Suprapubic skin (tissue), 4 donors: Measurements from ENCODE around the gene MOCS3. TPM values are rescaled to one million over a fixed set of nuclear protein-coding genes. Genes with fewer than 3 reads are reported as not detected.

Source experiments
- DNase-seq, 2 donors: peaks; one replicate each; pipeline ENCODE4 v3.0.0-alpha.2; 2019; ENCODE audit warnings: low spot score in 2 of 2
- H3K27ac ChIP-seq: fragments of 200-600 bp; sonication (generic); one replicate; pipeline ENCODE4 v1.5.1; 2019
- H3K27me3 ChIP-seq: fragments of 200-600 bp; sonication (generic); one replicate; pipeline ENCODE4 v1.5.1; 2019
- H3K36me3 ChIP-seq: fragments of 200-600 bp; sonication (generic); one replicate; pipeline ENCODE4 v1.5.1; 2019
- H3K4me1 ChIP-seq: fragments of 200-600 bp; sonication (generic); one replicate; pipeline ENCODE4 v1.5.1; 2019
- H3K4me3 ChIP-seq: fragments of 200-600 bp; sonication (generic); one replicate; pipeline ENCODE4 v1.5.1; 2019; ENCODE audit warnings: mild to moderate bottlenecking
- H3K9me3 ChIP-seq: fragments of 200-600 bp; sonication (generic); one replicate; pipeline ENCODE4 v1.5.1; 2019
- EP300 ChIP-seq: sonication (generic); formaldehyde crosslinking; IDR thresholded peaks from one replicate; pipeline ENCODE4 v1.6.1; 2017; ENCODE audit warnings: antibody characterized with exemption
- POLR2A ChIP-seq, 2 donors: fragments of 450-650 bp; IDR thresholded peaks; one replicate each; pipeline ENCODE4 v1.6.1; 2017; ENCODE audit warnings: antibody characterized with exemption in 2 of 2, mild to moderate bottlenecking in 2 of 2, moderate library complexity in 2 of 2
- POLR2AphosphoS5 ChIP-seq, 3 donors: sonication (generic); formaldehyde crosslinking; IDR thresholded peaks; one replicate each; pipeline ENCODE4 v1.6.1; 2017; ENCODE audit warnings: antibody characterized with exemption in 3 of 3
- whole genome bisulfite sequencing: methylation state at CpG from one replicate; pipeline ENCODE4 v1.1.5; 2018; 5-methylcytosine and 5-hydroxymethylcytosine counted together
- total RNA-seq, 4 donors: library from RNA; depleted of rRNA; stranded (reverse); fragments of >200 nt; gene quantifications; one replicate each; pipeline ENCODE4 v1.1.0, GENCODE V29; 2016
- TF ChIP-seq, protein P1 (sequence below), 2 donors: fragments of 200-600 bp in 1 of 2; fragments of 450-650 bp in 1 of 2; sonication (generic) in 1 of 2; IDR thresholded peaks; one replicate each; pipeline ENCODE4 v1.5.1; 2016 to 2019; ENCODE audit warnings: antibody characterized with exemption in 2 of 2, mild to moderate bottlenecking in 1 of 2, moderate library complexity in 1 of 2

MOCS3 gene, protein sequence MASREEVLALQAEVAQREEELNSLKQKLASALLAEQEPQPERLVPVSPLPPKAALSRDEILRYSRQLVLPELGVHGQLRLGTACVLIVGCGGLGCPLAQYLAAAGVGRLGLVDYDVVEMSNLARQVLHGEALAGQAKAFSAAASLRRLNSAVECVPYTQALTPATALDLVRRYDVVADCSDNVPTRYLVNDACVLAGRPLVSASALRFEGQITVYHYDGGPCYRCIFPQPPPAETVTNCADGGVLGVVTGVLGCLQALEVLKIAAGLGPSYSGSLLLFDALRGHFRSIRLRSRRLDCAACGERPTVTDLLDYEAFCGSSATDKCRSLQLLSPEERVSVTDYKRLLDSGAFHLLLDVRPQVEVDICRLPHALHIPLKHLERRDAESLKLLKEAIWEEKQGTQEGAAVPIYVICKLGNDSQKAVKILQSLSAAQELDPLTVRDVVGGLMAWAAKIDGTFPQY
- total RNA-seq, result 1 to 10 TPM; 4.5 to 7.4 (median 6.5) TPM

DNA sequence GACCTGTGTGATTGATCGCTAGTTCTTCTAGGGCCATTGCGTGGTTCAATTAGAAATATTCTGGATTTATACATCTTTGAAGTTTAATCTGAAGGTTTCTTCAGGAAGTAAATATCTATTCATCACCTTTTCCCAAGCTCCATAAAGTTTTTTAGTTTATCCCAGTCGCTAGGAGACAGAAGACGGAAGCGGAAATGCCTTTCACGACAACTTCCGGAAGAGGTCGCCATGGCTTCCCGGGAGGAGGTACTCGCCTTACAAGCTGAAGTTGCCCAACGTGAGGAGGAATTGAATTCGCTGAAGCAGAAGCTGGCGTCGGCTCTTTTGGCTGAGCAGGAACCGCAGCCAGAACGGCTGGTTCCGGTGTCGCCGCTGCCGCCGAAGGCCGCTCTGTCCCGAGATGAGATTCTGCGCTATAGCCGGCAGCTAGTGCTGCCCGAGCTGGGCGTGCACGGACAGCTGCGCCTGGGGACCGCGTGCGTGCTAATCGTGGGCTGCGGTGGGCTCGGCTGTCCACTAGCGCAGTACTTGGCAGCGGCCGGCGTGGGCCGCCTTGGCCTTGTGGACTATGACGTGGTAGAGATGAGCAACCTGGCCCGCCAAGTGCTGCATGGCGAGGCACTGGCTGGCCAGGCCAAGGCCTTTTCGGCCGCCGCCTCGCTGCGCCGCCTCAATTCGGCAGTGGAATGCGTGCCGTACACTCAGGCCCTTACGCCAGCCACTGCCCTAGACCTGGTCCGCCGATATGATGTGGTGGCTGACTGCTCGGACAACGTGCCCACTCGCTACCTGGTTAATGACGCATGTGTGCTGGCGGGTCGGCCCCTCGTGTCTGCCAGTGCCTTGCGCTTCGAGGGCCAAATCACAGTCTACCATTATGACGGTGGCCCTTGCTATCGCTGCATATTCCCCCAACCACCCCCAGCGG lies at the start of gene MOCS3:
Gene MOCS3 (plus strand): TSS at position 204 of the 928 bp plus-strand sequence. CDS start 25 bp downstream, at position 229.
- TF ChIP-seq, protein P1, sequence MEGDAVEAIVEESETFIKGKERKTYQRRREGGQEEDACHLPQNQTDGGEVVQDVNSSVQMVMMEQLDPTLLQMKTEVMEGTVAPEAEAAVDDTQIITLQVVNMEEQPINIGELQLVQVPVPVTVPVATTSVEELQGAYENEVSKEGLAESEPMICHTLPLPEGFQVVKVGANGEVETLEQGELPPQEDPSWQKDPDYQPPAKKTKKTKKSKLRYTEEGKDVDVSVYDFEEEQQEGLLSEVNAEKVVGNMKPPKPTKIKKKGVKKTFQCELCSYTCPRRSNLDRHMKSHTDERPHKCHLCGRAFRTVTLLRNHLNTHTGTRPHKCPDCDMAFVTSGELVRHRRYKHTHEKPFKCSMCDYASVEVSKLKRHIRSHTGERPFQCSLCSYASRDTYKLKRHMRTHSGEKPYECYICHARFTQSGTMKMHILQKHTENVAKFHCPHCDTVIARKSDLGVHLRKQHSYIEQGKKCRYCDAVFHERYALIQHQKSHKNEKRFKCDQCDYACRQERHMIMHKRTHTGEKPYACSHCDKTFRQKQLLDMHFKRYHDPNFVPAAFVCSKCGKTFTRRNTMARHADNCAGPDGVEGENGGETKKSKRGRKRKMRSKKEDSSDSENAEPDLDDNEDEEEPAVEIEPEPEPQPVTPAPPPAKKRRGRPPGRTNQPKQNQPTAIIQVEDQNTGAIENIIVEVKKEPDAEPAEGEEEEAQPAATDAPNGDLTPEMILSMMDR (IDR thresholded peaks at IDR 0.05), result no peak
- peak in 2 of 3 donors; percentile 32 to 38 for TF ChIP-seq POLR2AphosphoS5 (IDR thresholded peaks at IDR 0.05)
- H3K27ac ChIP-seq, result peak within 1 kb of the TSS; percentile 95
- H3K9me3 ChIP-seq, result no peaks in the 10 kb centered on the region
- 1% methylated on average over 25 of the region's 67 CpGs for WGBS
- peaks cover 38% of the 10 kb centered on the region for H3K4me1 ChIP-seq
- DNase-seq, result peak; percentile 91 to 92
- H3K36me3 ChIP-seq, result peaks cover 12% of the 10 kb centered on the region
- H3K4me3 ChIP-seq, result peak within 1 kb of the TSS; percentile 92
- no peaks in the 10 kb centered on the region for H3K27me3 ChIP-seq

DNA sequence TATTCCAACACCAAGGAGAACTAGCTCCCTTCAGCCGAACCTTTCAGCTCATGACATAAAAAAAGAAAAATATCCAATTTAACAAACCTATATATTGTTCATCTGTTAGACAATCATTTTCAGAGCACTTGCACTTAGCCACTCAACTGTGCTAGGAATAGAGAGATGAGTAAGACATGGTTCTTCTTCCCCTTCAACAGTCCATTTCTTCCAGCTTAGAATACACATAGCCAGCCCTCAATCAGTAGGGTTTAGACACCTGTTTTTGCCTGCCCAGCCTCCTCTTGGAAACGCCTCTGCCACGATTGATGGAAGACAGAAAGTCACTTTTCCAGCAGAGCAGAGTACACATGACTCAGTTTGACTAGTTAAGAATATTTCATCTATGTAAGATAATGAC lies 49.2 kb upstream of the MOCS3 start:
- Histone ChIP-seq H3K9me3 (no peaks in the 10 kb centered on the region), H3K27me3 (no peaks in the 10 kb centered on the region), H3K4me1 (peaks cover 39% of the 10 kb centered on the region), H3K4me3 (no peak overlapping the region), H3K36me3 (no peaks in the 10 kb centered on the region), H3K27ac (no peak overlapping the region)
- DNase-seq, result no peak
- TF ChIP-seq, protein P1 (IDR thresholded peaks at IDR 0.05), result no peak
- TF ChIP-seq POLR2AphosphoS5 (IDR thresholded peaks at IDR 0.05) (no peak), EP300 (no peak), POLR2A (IDR thresholded peaks at IDR 0.05) (no peak)
- 85% methylated on average over 3 of the region's 3 CpGs for WGBS

DNA sequence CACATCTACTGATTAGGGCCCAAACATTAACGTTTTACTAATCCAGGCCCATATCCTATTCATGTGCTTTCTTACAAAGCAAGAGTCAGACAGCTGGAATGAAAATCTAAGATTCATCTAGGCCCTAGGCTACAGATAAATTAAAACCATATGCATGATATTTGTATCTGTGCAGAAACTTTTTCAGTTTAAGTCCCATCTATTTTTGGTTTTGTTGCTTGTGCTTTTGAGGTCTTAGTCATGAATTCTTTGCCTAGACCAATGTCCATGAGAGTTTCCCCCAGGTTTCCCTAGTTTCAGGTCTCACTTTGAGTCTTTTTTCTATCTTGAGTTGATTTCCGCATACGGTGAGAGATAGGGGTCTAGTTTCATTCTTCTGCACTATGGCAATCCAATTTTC lies 47.6 kb upstream of the MOCS3 start:
- Histone ChIP-seq H3K27ac (no peak overlapping the region), H3K4me1 (peaks cover 52% of the 10 kb centered on the region)

DNA sequence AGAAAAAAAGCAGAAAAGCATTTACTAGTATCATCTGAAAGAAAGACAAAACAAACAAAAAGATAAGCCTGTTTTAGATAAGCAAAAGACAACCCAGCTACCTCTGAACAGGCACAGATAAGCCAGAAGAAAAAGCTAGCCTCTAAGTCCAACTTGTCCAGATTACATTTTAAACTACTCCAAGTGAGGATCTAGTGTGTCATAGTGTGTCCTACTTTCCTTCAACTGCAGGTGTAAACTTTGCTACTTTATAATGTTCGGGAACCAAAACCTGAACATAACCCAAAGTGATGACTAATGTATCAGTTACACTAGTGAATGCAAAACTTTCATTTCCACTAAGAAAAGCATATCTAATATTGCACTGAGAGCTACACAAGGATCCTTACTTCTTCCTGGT lies 46.9 kb upstream of the MOCS3 start:
- H3K4me1 ChIP-seq, result peaks cover 56% of the 10 kb centered on the region
- TF ChIP-seq, protein P1 (IDR thresholded peaks at IDR 0.05), result no peak
- TF ChIP-seq EP300 (no peak), POLR2AphosphoS5 (IDR thresholded peaks at IDR 0.05) (no peak), POLR2A (IDR thresholded peaks at IDR 0.05) (no peak)
- H3K27me3 ChIP-seq, result no peaks in the 10 kb centered on the region
- DNase-seq, result no peak
- no peak overlapping the region for H3K27ac ChIP-seq
- WGBS, result 30% methylated on average over 1 of the region's 1 CpG
- H3K4me3 ChIP-seq, result no peak overlapping the region
- no peaks in the 10 kb centered on the region for H3K36me3 ChIP-seq
- no peaks in the 10 kb centered on the region for H3K9me3 ChIP-seq

More for the DNA sequence above, 47.6 kb upstream of the MOCS3 start:
- WGBS, result 37% methylated on average over 3 of the region's 3 CpGs
- Histone ChIP-seq H3K4me3 (no peak overlapping the region), H3K36me3 (no peaks in the 10 kb centered on the region), H3K9me3 (no peaks in the 10 kb centered on the region), H3K27me3 (no peaks in the 10 kb centered on the region)
- DNase-seq, result no peak
- TF ChIP-seq EP300, result no peak
- no peak for TF ChIP-seq POLR2AphosphoS5 (IDR thresholded peaks at IDR 0.05)
- TF ChIP-seq, protein P1 (IDR thresholded peaks at IDR 0.05), result no peak
- no peak for TF ChIP-seq POLR2A (IDR thresholded peaks at IDR 0.05)
